Panc1 (cell line): ENCODE results near the gene IRGQ. TPM values are rescaled to one million over a fixed set of nuclear protein-coding genes. Genes with fewer than 3 reads are reported as not detected.
"Not testable (repeated sequence)": the region's sequence is repeated elsewhere in the genome, so short reads cannot be mapped to it uniquely, and the experiment has no call there.

Experiments
- ATAC-seq: fragments of 200-7000 bp; cut with Tn5 transposase; 2 replicates; pipeline ENCODE4 v1.9.1; 2020; ENCODE audit warnings: mild to moderate bottlenecking, moderate library complexity
- BruUV-seq: library from RNA; stranded (reverse); fragments of 400-500 nt; replicated peaks from 2 replicates; lab custom pipeline; 2021; lab: Mats Ljungman, UMichigan
- CTCF ChIA-PET: fragments of 300-600 bp; sonication (Branson Sonifier 250); formaldehyde crosslinking; loops from one replicate; lab custom pipeline; 2022; ENCODE audit warnings: antibody characterized with exemption; lab: Charles Lee
- POLR2A ChIA-PET: fragments of 300-600 bp; sonication (Branson Sonifier 250); formaldehyde crosslinking; loops from one replicate; lab custom pipeline; 2022; ENCODE audit warnings: antibody characterized with exemption; lab: Charles Lee
- DNase-seq: peaks from one replicate; pipeline ENCODE4 v3.0.0-alpha.2; 2010; ENCODE audit warnings: low read depth, low spot score
- H3K27ac ChIP-seq: 2 replicates; pipeline ENCODE4 v1.5.1; 2011; ENCODE audit warnings: mild to moderate bottlenecking, low read length, inconsistent platforms
- H3K27me3 ChIP-seq: fragments of 200-500 bp; sonication (Bioruptor generic); 2 replicates; pipeline ENCODE4 v1.6.0; 2014; ENCODE audit warnings: low read length, inconsistent platforms; ENCODE audit not compliant: control insufficient read depth, insufficient read depth
- H3K36me3 ChIP-seq: fragments of 200-500 bp; sonication (Bioruptor generic); 2 replicates; pipeline ENCODE4 v1.5.1; 2014; ENCODE audit warnings: inconsistent platforms, mild to moderate bottlenecking, low read length, moderate library complexity; ENCODE audit not compliant: control insufficient read depth, insufficient read depth
- H3K4me1 ChIP-seq: 2 replicates; pipeline ENCODE4 v1.5.1; 2011; ENCODE audit warnings: inconsistent platforms, mild to moderate bottlenecking, low read length, moderate library complexity; ENCODE audit not compliant: control insufficient read depth, insufficient read depth
- H3K4me3 ChIP-seq, 2 experiments: 2 replicates each; pipeline ENCODE4 v1.5.1; 2011 to 2012; ENCODE audit warnings: low read depth in 2 of 2, low read length in 2 of 2, mild to moderate bottlenecking in 2 of 2, inconsistent platforms in 1 of 2, moderate library complexity in 1 of 2
- H3K9me3 ChIP-seq: fragments of 200-500 bp; sonication (Bioruptor generic); 2 replicates; pipeline ENCODE4 v1.5.1; 2014; ENCODE audit warnings: low read depth, mild to moderate bottlenecking, inconsistent platforms, low read length, moderate library complexity; ENCODE audit not compliant: control insufficient read depth, insufficient read depth
- POLR2AphosphoS5 ChIP-seq: IDR thresholded peaks from 2 replicates; pipeline ENCODE4 v1.6.1; 2012; ENCODE audit warnings: mild to moderate bottlenecking, low read depth, low read length, moderate library complexity
- SIN3A ChIP-seq: IDR thresholded peaks from 2 replicates; pipeline ENCODE4 v1.6.1; 2012; ENCODE audit warnings: low read depth, mild to moderate bottlenecking, low read length, moderate library complexity, borderline replicate concordance; ENCODE audit not compliant: insufficient read depth
- TCF7L2 ChIP-seq: IDR thresholded peaks from 2 replicates; pipeline ENCODE4 v1.6.1; 2011; ENCODE audit warnings: mild to moderate bottlenecking, low read depth, low read length, inconsistent platforms
- in situ Hi-C: cut with HindIII; loops from 2 replicates; pipeline ENCODE4 v1.10.0; 2016; ENCODE audit warnings: low sequenced_read_pairs, low pct_unique_long_range_greater_than_20kb
- intact Hi-C: fragments of 100-400 bp; cut with micrococcal nuclease; formaldehyde crosslinking; loops from one replicate; pipeline ENCODE4 v1.10.0; 2022; ENCODE audit not compliant: unreplicated experiment
- total RNA-seq: library from RNA; stranded (reverse); gene quantifications from one replicate; pipeline ENCODE4 v1.2.1, GENCODE V29; 2021; ENCODE audit not compliant: unreplicated experiment
- TF ChIP-seq, protein P1 (sequence below), 2 experiments: IDR thresholded peaks; 2 replicates each; pipeline ENCODE4 v1.6.1; 2011 to 2012; ENCODE audit warnings: low read depth in 2 of 2, control low read depth in 1 of 2, low read length in 1 of 2, mild to moderate bottlenecking in 1 of 2, moderate library complexity in 1 of 2; ENCODE audit not compliant: insufficient read depth in 1 of 2
- TF ChIP-seq, protein P2 (sequence below): fragments of 450-650 bp; IDR thresholded peaks from 2 replicates; pipeline ENCODE4 v1.5.1; 2017; ENCODE audit warnings: mild to moderate bottlenecking

The IRGQ gene
- total RNA-seq, 1 experiment from 2014 or later: 20.4 TPM

DNA sequence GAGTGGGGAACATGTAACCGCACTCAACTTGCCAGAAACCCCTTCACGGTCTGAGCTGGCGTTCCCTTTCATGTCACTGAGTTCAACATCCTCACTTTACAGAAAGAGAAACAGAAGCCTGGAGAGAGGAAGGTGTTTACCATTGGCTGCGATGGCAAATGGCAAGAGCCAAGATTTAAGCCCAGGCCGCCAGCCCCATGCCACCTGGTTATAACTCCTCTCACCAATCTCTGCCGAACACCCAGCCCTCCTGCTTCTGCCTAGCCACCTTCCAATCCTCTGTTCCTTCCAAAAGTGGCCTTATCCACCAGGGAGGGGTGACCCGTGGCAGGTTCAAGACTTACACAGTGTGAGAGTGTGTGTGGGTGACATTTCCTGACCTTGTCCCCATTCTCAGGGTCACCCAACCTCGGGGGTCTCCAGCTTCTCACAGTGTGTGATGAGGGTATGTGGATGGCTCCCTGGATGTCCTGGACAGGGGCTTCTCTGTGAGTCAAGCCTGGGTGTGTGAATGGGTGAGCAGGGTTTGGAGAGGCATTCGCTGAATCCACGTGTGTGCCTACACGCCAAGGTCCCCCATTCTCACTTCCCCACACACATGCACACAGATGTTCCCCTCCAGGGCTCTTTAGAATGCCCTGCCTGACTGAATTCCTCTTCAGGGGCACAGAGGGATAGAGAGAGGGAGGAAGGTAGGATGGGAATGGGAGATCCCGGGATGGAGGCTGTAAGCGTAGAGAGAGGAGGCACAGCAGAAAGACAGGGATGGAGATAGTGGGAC, 42.5 kb upstream of the IRGQ start:
- intact Hi-C loops: no loop called here
- CTCF ChIA-PET: no interaction called here
- no TSS peak for BruUV-seq

DNA sequence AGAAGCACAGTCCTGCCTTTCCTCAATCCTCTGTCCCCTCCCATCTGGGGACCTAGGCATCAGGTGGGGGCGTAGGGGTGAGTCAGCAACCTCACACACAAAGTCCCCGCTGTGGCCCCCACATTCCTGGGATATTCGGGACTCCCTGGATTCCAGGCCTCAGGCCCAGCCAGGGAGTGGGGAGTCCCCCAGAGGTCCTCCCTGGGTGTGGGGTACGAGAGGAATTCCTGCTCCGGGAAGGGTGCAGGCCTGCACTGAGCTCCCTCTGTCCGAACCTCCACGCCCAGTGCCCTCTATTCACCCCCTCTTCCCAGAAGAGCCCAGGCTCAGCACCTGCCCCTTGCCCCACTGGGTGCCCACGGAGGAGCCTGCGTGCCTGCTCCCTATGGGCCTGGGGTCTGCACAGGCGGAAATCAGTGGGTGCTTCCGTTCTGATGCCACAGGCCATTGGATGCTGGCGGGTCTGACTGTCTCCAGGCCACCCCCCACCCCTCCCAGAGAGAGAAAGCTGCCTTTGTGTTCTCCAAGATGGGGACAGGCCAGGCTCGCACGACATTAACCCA, 40.3 kb upstream of the IRGQ start:
- no peaks in the 10 kb centered on the region; the same call in 1 of the 2 replicates for H3K36me3 ChIP-seq
- DNase-seq: no peak
- no peak for TF ChIP-seq SIN3A
- TF ChIP-seq, protein P1, sequence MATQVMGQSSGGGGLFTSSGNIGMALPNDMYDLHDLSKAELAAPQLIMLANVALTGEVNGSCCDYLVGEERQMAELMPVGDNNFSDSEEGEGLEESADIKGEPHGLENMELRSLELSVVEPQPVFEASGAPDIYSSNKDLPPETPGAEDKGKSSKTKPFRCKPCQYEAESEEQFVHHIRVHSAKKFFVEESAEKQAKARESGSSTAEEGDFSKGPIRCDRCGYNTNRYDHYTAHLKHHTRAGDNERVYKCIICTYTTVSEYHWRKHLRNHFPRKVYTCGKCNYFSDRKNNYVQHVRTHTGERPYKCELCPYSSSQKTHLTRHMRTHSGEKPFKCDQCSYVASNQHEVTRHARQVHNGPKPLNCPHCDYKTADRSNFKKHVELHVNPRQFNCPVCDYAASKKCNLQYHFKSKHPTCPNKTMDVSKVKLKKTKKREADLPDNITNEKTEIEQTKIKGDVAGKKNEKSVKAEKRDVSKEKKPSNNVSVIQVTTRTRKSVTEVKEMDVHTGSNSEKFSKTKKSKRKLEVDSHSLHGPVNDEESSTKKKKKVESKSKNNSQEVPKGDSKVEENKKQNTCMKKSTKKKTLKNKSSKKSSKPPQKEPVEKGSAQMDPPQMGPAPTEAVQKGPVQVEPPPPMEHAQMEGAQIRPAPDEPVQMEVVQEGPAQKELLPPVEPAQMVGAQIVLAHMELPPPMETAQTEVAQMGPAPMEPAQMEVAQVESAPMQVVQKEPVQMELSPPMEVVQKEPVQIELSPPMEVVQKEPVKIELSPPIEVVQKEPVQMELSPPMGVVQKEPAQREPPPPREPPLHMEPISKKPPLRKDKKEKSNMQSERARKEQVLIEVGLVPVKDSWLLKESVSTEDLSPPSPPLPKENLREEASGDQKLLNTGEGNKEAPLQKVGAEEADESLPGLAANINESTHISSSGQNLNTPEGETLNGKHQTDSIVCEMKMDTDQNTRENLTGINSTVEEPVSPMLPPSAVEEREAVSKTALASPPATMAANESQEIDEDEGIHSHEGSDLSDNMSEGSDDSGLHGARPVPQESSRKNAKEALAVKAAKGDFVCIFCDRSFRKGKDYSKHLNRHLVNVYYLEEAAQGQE (IDR thresholded peaks at IDR 0.05; ENCODE audit: insufficient read depth in 1 of 2, low read depth in 2 of 2, low read length in 1 of 2): no peak
- TF ChIP-seq POLR2AphosphoS5: no peak
- TF ChIP-seq, protein P2, sequence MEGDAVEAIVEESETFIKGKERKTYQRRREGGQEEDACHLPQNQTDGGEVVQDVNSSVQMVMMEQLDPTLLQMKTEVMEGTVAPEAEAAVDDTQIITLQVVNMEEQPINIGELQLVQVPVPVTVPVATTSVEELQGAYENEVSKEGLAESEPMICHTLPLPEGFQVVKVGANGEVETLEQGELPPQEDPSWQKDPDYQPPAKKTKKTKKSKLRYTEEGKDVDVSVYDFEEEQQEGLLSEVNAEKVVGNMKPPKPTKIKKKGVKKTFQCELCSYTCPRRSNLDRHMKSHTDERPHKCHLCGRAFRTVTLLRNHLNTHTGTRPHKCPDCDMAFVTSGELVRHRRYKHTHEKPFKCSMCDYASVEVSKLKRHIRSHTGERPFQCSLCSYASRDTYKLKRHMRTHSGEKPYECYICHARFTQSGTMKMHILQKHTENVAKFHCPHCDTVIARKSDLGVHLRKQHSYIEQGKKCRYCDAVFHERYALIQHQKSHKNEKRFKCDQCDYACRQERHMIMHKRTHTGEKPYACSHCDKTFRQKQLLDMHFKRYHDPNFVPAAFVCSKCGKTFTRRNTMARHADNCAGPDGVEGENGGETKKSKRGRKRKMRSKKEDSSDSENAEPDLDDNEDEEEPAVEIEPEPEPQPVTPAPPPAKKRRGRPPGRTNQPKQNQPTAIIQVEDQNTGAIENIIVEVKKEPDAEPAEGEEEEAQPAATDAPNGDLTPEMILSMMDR: no peak
- TF ChIP-seq TCF7L2: no peak
- no TSS peak for BruUV-seq
- H3K4me3 ChIP-seq: no peak overlapping the region
- H3K9me3 ChIP-seq: no peaks in the 10 kb centered on the region
- POLR2A ChIA-PET: no interaction called here
- H3K4me1 ChIP-seq: peaks cover 3% of the 10 kb centered on the region
- CTCF ChIA-PET: interaction anchor here (0.6 kb wide), 1 partner anchor 100 kb away, joined by 5 read pairs; no protein-coding TSS in a partner anchor
- ATAC-seq: no peak
- intact Hi-C loops (no loop called here), in situ Hi-C loops (no loop called here)
- no peak overlapping the region for H3K27ac ChIP-seq
- H3K27me3 ChIP-seq: peaks cover 4% of the 10 kb centered on the region; the same call in 1 of the 2 replicates

More for the DNA sequence above, 42.5 kb upstream of the IRGQ start:
- Histone ChIP-seq H3K4me3 (no peak overlapping the region), H3K9me3 (no peaks in the 10 kb centered on the region), H3K36me3 (no peaks in the 10 kb centered on the region; the same call in 1 of the 2 replicates), H3K27me3 (peaks cover 4% of the 10 kb centered on the region; the same call in 1 of the 2 replicates), H3K4me1 (peaks cover 3% of the 10 kb centered on the region), H3K27ac (no peak overlapping the region)
- in situ Hi-C loops: no loop called here
- TF ChIP-seq POLR2AphosphoS5: no peak
- TF ChIP-seq, protein P1 (IDR thresholded peaks at IDR 0.05; ENCODE audit: insufficient read depth in 1 of 2, low read depth in 2 of 2, low read length in 1 of 2): no peak
- TF ChIP-seq, protein P2: no peak
- TF ChIP-seq SIN3A: no peak
- TF ChIP-seq TCF7L2: no peak
- DNase-seq: no peak
- ATAC-seq: no peak
- POLR2A ChIA-PET: no interaction called here

DNA sequence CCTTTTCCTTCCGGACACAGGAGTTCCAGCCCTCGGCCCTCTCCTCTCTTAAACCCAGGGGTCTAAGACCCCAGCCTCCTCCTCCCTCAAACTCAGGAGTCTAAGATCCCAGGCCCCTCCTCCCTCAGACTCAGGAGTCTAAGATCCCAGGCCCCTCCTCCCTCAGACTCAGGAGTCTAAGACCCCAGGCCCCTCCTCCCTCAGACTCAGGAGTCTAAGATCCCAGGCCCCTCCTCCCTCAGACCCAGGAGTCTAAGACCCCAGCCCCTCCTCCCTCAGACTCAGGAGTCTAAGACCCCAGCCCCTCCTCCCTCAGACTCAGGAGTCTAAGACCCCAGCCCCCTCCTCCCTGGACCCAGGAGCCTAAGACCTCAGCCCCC, 39.6 kb upstream of the IRGQ start:
- not testable (repeated sequence) for BruUV-seq

More for the DNA sequence above, 39.6 kb upstream of the IRGQ start:
- H3K27ac ChIP-seq: 0 out of 2 replicates have a peak overlapping the region, but pooled peaks have one; percentile 34
- H3K4me1 ChIP-seq, intact Hi-C loops, ATAC-seq, POLR2A ChIA-PET, H3K36me3 ChIP-seq, H3K27me3 ChIP-seq, in situ Hi-C loops, CTCF ChIA-PET, DNase-seq, H3K9me3 ChIP-seq: not testable (repeated sequence)
- H3K4me3 ChIP-seq: peak overlapping the region; percentile 2 to 29; a peak in 1 of 4 replicates
